HepG2 (cell line): ENCODE data around the gene GAS2. TPM values are rescaled to one million over a fixed set of nuclear protein-coding genes. Genes with fewer than 3 reads are reported as not detected.

Experiments used
- ATAC-seq: fragments of 200-7000 bp; cut with Tn5 transposase; 3 replicates; pipeline ENCODE4 v1.9.1; 2020; ENCODE audit warnings: mild to moderate bottlenecking, moderate library complexity
- BruUV-seq: library from RNA; stranded (reverse); fragments of 400-500 nt; replicated peaks from 2 replicates; lab custom pipeline; 2021; lab: Mats Ljungman, UMichigan
- CTCF ChIA-PET: fragments of 300-600 bp; formaldehyde crosslinking; extraction: SDS; loops from one replicate; lab custom pipeline; 2021; ENCODE audit warnings: low total read pairs, inconsistent platforms, low intra/inter-chr PET ratio; lab: Yijun Ruan, JAX
- POLR2A ChIA-PET: fragments of 350-600 bp; sonication (Branson Sonifier 250); formaldehyde crosslinking; loops from one replicate; lab custom pipeline; 2020; ENCODE audit warnings: antibody characterized with exemption, inconsistent platforms; lab: Yijun Ruan, JAX
- DNase-seq: peaks from one replicate; pipeline ENCODE4 v3.0.0-alpha.2; 2015; ENCODE audit warnings: low spot score
- FAIRE-seq: peaks from 3 replicates; lab custom pipeline; 2011; peaks lifted over from hg19 to GRCh38; lab: Jason Lieb, UNC
- H2AFZ ChIP-seq: one replicate; pipeline ENCODE4 v1.6.1; 2011; ENCODE audit warnings: low read length, inconsistent platforms
- H3K27ac ChIP-seq: fragments of 300-600 bp; 3 replicates; pipeline ENCODE4 v1.8.0; 2011; ENCODE audit warnings: mixed run types, mild to moderate bottlenecking, mixed read lengths, low read length, inconsistent platforms; ENCODE audit not compliant: insufficient read depth; ENCODE audit errors: extremely low read length
- H3K27me3 ChIP-seq, 2 experiments: fragments of 200-600 bp in 1 of 2; 2 replicates in 1 of 2; 3 replicates in 1 of 2; pipeline versions ENCODE4 v1.6.0 to v1.8.0; 2011; ENCODE audit warnings: low read length in 2 of 2, mild to moderate bottlenecking in 2 of 2, moderate library complexity in 2 of 2, inconsistent platforms in 1 of 2; ENCODE audit not compliant: insufficient read depth in 2 of 2, control insufficient read depth in 1 of 2
- H3K36me3 ChIP-seq, 2 experiments: fragments of 200-600 bp in 1 of 2; replicated peaks in 1 of 2; 2 replicates in 1 of 2; 3 replicates in 1 of 2; pipeline versions ENCODE4 v1.5.1 to v1.8.0; 2011; ENCODE audit warnings: low read length in 2 of 2, inconsistent platforms in 1 of 2; ENCODE audit not compliant: insufficient read depth in 2 of 2, control insufficient read depth in 1 of 2
- H3K4me1 ChIP-seq: 2 replicates; pipeline ENCODE4 v1.5.1; 2012; ENCODE audit warnings: low read length, inconsistent platforms; ENCODE audit not compliant: insufficient read depth
- H3K4me2 ChIP-seq: 2 replicates; pipeline ENCODE4 v1.6.0; 2011; ENCODE audit warnings: low read depth, low read length, inconsistent platforms
- H3K4me3 ChIP-seq, 3 experiments: fragments of 200-600 bp in 1 of 3; sonication (generic), shearing (Covaris generic) in 1 of 3; replicated peaks in 1 of 3; 2 replicates each; pipeline ENCODE4 v1.5.1; 2011 to 2016; ENCODE audit warnings: low read length in 3 of 3, inconsistent platforms in 2 of 3, low read depth in 2 of 3, mild to moderate bottlenecking in 2 of 3, control low read depth in 1 of 3, mixed read lengths in 1 of 3; ENCODE audit not compliant: insufficient read depth in 1 of 3
- H3K79me2 ChIP-seq: one replicate; pipeline ENCODE4 v1.6.1; 2011; ENCODE audit warnings: low read length, inconsistent platforms; ENCODE audit not compliant: insufficient read depth
- H3K9ac ChIP-seq: 2 replicates; pipeline ENCODE4 v1.6.0; 2011; ENCODE audit warnings: mild to moderate bottlenecking, low read depth, low read length, inconsistent platforms; ENCODE audit not compliant: insufficient read depth
- H3K9me3 ChIP-seq: 2 replicates; pipeline ENCODE4 v1.5.1; 2012; ENCODE audit warnings: mild to moderate bottlenecking, low read length
- H4K20me1 ChIP-seq: 2 replicates; pipeline ENCODE4 v1.6.0; 2011; ENCODE audit warnings: inconsistent platforms, mild to moderate bottlenecking, low read length, moderate library complexity; ENCODE audit not compliant: insufficient read depth
- HES4 ChIP-seq: sonication (generic); formaldehyde crosslinking; IDR thresholded peaks from 2 replicates; pipeline ENCODE4 v1.9.0; 2021; ENCODE audit warnings: mild to moderate bottlenecking, missing genetic modification reagents, borderline replicate concordance
- HMG20B ChIP-seq: conservative IDR thresholded peaks from 2 replicates; pipeline ENCODE4 v1.6.1; 2016; ENCODE audit warnings: missing genetic modification reagents, missing compliant biosample characterization
- JUN ChIP-seq: sonication (generic); formaldehyde crosslinking; IDR thresholded peaks from 2 replicates; pipeline ENCODE4 v1.4.0; 2020; ENCODE audit warnings: mild to moderate bottlenecking, missing genetic modification reagents
- MAZ ChIP-seq, 2 experiments: sonication (generic) in 1 of 2; formaldehyde crosslinking in 1 of 2; IDR thresholded peaks; 2 replicates each; pipeline versions ENCODE4 v1.5.0 to v1.6.1; 2012 to 2020; ENCODE audit warnings: low read depth in 2 of 2, mild to moderate bottlenecking in 2 of 2, borderline replicate concordance in 1 of 2, improper control_type of control experiment in 1 of 2, low read length in 1 of 2, missing genetic modification reagents in 1 of 2, moderate library complexity in 1 of 2
- NR2F2 ChIP-seq: IDR thresholded peaks from 2 replicates; pipeline ENCODE4 v1.6.1; 2012; ENCODE audit warnings: low read depth, inconsistent platforms, borderline replicate concordance
- PHF5A ChIP-seq: IDR thresholded peaks from one replicate; pipeline ENCODE4 v1.6.1; 2018; ENCODE audit warnings: low read depth, missing genetic modification reagents; ENCODE audit not compliant: unreplicated experiment
- SAFB2 ChIP-seq: sonication (generic); formaldehyde crosslinking; IDR thresholded peaks from 2 replicates; pipeline ENCODE4 v1.5.1; 2020; ENCODE audit warnings: missing genetic modification reagents, low read depth, mild to moderate bottlenecking, borderline replicate concordance
- SYNCRIP ChIP-seq: fragments of 200-400 bp; formaldehyde crosslinking; IDR thresholded peaks from 2 replicates; pipeline ENCODE4 v1.6.1; 2018; ENCODE audit warnings: mild to moderate bottlenecking, low read depth, low read length; ENCODE audit not compliant: insufficient read depth
- U2AF1 ChIP-seq: fragments of 200-400 bp; formaldehyde crosslinking; optimal IDR thresholded peaks from 2 replicates; pipeline ENCODE3; 2017; ENCODE audit warnings: mild to moderate bottlenecking, low read depth, low read length
- ZBTB7A ChIP-seq: sonication (generic); formaldehyde crosslinking; IDR thresholded peaks from 2 replicates; pipeline ENCODE4 v1.8.0; 2022; ENCODE audit warnings: mild to moderate bottlenecking, missing genetic modification reagents
- ZFP36L1 ChIP-seq: sonication (generic); formaldehyde crosslinking; IDR thresholded peaks from 2 replicates; pipeline ENCODE4 v1.8.0; 2022; ENCODE audit warnings: mild to moderate bottlenecking, missing genetic modification reagents, moderate library complexity
- ZFY ChIP-seq: sonication (generic); formaldehyde crosslinking; IDR thresholded peaks from 2 replicates; pipeline ENCODE4 v1.4.0; 2020; ENCODE audit warnings: missing genetic modification reagents
- ZNF335 ChIP-seq: sonication (generic); formaldehyde crosslinking; IDR thresholded peaks from 2 replicates; pipeline ENCODE4 v1.4.0; 2020; ENCODE audit warnings: missing genetic modification reagents
- WGBS: methylation state at CpG from one replicate; pipeline ENCODE4 v1.1.6; 2017; ENCODE audit warnings: low lambda C conversion rate; 5-methylcytosine and 5-hydroxymethylcytosine counted together
- in situ Hi-C: cut with HindIII; loops from 2 replicates; pipeline ENCODE4 v1.10.0; 2017; ENCODE audit warnings: low pct_unique_long_range_greater_than_20kb; ENCODE audit not compliant: extremely low pct_ligation_motif_present
- intact Hi-C: fragments of 100-400 bp; cut with micrococcal nuclease; formaldehyde crosslinking; loops from one replicate; pipeline ENCODE4 v1.10.0; 2022; ENCODE audit not compliant: unreplicated experiment
- polyA plus RNA-seq, 8 experiments: library from polyadenylated mRNA; depleted of rRNA in 3 of 8; stranded (reverse) in 7 of 8; unstranded in 1 of 8; fragments of >200 nt; fragmentation: Illumina TruSeq in 4 of 8; extraction: Trizol in 4 of 8; gene quantifications; 2 replicates each; pipeline versions ENCODE4 v1.2.1 to v1.2.3, GENCODE V29; 2011 to 2016; ENCODE audit warnings: low read depth in 4 of 8, missing spikeins in 1 of 8, mixed read lengths in 1 of 8; ENCODE audit not compliant: insufficient read depth in 1 of 8
- total RNA-seq, 5 experiments: library from RNA; depleted of rRNA; stranded (reverse); fragments of >200 nt; fragmentation: Illumina TruSeq; extraction: Trizol; gene quantifications; 2 replicates each; pipeline ENCODE4 v1.2.3, GENCODE V29; 2016; ENCODE audit warnings: low read depth in 1 of 5
- TF ChIP-seq, protein P1 (sequence below): sonication (generic); formaldehyde crosslinking; IDR thresholded peaks from 2 replicates; pipeline ENCODE4 v1.4.0; 2020; ENCODE audit warnings: missing genetic modification reagents, borderline replicate concordance

GAS2 gene
- total and polyA plus RNA-seq, 2 of the 13 experiments (the other 11 are each of a cell fraction or from before 2014, with no cell fraction given): 26.0 to 85.1 TPM

- TF ChIP-seq ZNF335 (CRISPR knock-in tag) (no peak), NR2F2 (no peak), ZFP36L1 (CRISPR knock-in tag) (no peak), ZFY (CRISPR knock-in tag) (no peak), SAFB2 (CRISPR knock-in tag) (no peak)
- TF ChIP-seq, protein P1, sequence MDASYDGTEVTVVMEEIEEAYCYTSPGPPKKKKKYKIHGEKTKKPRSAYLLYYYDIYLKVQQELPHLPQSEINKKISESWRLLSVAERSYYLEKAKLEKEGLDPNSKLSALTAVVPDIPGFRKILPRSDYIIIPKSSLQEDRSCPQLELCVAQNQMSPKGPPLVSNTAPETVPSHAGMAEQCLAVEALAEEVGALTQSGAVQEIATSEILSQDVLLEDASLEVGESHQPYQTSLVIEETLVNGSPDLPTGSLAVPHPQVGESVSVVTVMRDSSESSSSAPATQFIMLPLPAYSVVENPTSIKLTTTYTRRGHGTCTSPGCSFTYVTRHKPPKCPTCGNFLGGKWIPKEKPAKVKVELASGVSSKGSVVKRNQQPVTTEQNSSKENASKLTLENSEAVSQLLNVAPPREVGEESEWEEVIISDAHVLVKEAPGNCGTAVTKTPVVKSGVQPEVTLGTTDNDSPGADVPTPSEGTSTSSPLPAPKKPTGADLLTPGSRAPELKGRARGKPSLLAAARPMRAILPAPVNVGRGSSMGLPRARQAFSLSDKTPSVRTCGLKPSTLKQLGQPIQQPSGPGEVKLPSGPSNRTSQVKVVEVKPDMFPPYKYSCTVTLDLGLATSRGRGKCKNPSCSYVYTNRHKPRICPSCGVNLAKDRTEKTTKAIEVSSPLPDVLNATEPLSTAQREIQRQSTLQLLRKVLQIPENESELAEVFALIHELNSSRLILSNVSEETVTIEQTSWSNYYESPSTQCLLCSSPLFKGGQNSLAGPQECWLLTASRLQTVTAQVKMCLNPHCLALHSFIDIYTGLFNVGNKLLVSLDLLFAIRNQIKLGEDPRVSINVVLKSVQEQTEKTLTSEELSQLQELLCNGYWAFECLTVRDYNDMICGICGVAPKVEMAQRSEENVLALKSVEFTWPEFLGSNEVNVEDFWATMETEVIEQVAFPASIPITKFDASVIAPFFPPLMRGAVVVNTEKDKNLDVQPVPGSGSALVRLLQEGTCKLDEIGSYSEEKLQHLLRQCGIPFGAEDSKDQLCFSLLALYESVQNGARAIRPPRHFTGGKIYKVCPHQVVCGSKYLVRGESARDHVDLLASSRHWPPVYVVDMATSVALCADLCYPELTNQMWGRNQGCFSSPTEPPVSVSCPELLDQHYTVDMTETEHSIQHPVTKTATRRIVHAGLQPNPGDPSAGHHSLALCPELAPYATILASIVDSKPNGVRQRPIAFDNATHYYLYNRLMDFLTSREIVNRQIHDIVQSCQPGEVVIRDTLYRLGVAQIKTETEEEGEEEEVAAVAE (CRISPR knock-in tag): no peak
Measured at GRCh38 chr11:22690257-22690656, 23.8 kb downstream of the GAS2 start (continued).

DNA sequence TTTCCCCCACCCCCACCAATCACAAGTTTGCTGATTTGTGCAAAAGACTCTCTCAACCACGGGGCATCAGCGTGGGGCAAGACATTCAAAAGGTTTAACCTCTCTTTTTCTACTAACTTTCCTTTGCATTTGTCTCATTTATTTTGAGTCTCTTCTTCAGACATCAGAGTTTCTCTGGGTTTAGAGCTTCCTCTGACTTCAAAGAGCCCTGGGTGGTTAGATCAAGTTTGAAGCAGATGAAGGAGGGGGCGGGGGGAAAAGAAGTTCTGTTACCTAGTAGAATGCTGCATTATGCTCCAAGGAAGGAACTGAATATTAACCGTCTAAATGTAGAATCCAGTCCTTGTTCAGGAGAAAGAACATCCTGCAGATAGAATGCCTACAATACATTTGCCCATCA is 24.5 kb downstream of the GAS2 start:
- no TSS peak for BruUV-seq
- CTCF ChIA-PET: no interaction called here
- H3K79me2 ChIP-seq: no peaks in the 10 kb centered on the region
- TF ChIP-seq HES4: no peak
- TF ChIP-seq MAZ (IDR thresholded peaks at IDR 0.05; ENCODE audit: borderline replicate concordance, low read depth, low read length): no peak
- no peak for TF ChIP-seq MAZ (CRISPR knock-in tag; IDR thresholded peaks at IDR 0.05; ENCODE audit: low read depth)
- no peak for TF ChIP-seq PHF5A (CRISPR knock-in tag)
- no peak for TF ChIP-seq SYNCRIP
- no peak for TF ChIP-seq U2AF1
- TF ChIP-seq ZFP36L1 (CRISPR knock-in tag): no peak
- no peak for TF ChIP-seq HMG20B (CRISPR knock-in tag)
- TF ChIP-seq ZBTB7A (CRISPR knock-in tag): no peak
- TF ChIP-seq JUN (CRISPR knock-in tag): no peak
- H3K9me3 ChIP-seq: no peaks in the 10 kb centered on the region
- H3K27ac ChIP-seq: no peak overlapping the region
- ATAC-seq (no peak), DNase-seq (no peak), FAIRE-seq (no peak)
- H3K4me1 ChIP-seq: peaks cover 24% of the 10 kb centered on the region
- in situ Hi-C loops: no loop called here
- peaks cover 3 to 4% of the 10 kb centered on the region in 2 experiments; a peak in 4 of 5 replicates for H3K36me3 ChIP-seq
- WGBS: 96% methylated on average over 4 of the region's 4 CpGs
- H4K20me1 ChIP-seq: no peaks in the 10 kb centered on the region
- H2AFZ ChIP-seq: no peak overlapping the region
- no peak overlapping the region for H3K4me3 ChIP-seq
- no peak overlapping the region for H3K4me2 ChIP-seq
- POLR2A ChIA-PET: no interaction called here
- intact Hi-C loops: no loop called here
- no peak overlapping the region for H3K9ac ChIP-seq
- no peaks in the 10 kb centered on the region for H3K27me3 ChIP-seq
